ENCODE data around the gene PODXL. TPM values are rescaled to one million over a fixed set of nuclear protein-coding genes. Genes with fewer than 3 reads are reported as not detected.

The PODXL gene
- total RNA-seq: 10 to 100 TPM; 41.9 to 46.7 TPM
- long read RNA-seq, donor 1, partial matches to known transcripts: 1 of 18 reads
- long read RNA-seq, donor 1, other reads (novel, unspliced or antisense): 15 of 18 reads
- long read RNA-seq, donor 2, partial matches to known transcripts: 2 of 12 reads
- long read RNA-seq, donor 2, other reads (novel, unspliced or antisense): 10 of 12 reads

DNA sequence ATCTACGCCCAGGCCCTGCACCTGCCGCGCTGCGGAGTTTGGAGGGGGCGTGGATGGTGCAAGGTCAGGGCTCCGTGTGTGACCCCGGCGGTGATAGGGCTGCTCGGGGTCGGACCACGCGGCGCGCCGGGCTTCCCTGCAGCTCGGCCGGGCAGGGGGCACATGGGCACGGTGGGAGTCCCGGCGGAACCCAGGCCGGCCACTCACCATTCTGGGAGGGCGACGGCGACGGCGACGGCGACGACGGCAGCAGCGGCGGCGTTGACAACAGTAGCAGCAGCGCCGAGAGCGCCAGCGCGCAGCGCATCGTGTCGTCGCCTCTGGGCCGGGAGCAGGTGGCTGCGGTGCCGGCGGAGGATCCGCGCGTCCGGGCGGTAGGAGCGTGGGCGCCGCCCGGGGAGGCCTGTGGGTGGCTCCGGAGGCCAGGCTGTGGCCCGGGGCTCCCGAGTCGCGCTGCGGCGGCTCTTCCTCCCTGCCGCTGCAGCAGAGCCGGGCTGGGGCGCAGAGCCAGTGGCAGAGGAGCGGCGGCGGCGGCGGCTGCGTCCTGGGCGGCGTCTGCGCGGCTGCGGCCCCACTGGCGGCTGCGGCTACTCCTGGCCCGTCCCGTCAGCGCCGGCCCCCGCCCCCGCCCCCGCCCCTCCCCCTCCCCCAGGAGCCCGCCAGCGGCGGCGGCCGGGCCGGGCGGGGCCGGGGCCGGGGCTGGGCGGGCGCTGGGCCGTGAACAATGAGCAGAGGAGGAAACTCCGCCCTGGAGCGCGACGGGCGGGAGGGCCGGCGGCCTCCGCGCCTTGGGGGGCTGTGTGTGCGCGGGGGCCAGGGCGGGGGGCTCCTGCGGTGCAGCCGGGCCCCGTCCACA is at the start of gene PODXL:
TSS of gene PODXL (minus strand) at position 576 of the 856 bp plus-strand sequence. CDS start at position 307, 269 bp downstream.
- DNase-seq (ENCODE audit: low spot score): peak; percentile 90
- intact Hi-C loops (cut with DNase I): no loop called here

DNA sequence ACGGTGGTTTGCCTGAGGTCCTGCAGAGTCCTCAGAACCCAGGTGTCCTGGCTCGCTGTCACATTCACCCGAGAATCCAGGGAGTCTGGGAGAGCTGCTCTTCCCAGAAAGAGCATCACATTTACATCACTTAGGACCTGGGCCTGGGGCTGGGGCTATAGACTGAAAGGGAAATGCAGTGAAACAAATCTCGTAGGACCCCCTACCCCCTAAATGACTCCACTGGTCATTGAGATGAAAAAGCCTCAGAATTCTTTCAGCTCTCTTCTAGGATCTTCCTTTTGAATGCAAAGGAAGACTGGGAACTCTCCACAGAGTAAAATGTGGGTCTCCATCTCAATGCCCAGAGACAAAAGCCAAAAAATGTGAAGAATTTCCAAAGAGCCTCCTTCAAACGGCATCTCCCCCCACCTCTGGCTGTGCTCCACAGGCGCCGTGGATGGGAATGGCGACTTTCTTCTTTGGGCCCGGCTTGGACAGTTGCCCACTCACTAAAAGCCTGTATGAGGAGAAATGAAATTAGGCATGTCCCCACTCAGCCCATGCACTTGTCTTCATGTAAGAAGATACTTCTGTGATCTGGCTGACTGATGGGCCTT is 49.0 kb upstream of the PODXL start:
- intact Hi-C loops (cut with DNase I): no loop called here
- no peak for DNase-seq (ENCODE audit: low spot score)

DNA sequence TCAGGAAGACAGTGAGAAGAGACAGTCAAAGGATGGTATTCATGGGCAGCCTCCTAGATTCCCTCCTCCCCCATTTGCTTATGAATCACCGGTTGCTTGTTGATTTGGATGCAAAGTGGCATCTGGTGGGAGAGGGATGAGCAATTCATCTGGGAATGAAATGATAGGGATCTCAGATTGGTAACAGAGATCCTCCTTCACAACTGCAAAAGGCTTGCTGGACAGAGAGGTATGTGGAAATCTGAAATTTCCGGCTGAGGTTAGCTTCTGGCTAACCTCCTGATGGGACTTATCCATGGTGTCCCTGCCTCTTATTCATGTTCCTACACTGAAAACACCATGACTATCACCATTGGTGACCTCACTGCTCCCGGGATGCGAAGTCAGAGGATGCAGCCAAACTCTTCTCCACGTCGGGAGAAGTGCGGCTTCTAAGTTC is 48.4 kb upstream of the PODXL start:
- intact Hi-C loops (cut with DNase I): no loop called here
- no peak for DNase-seq (ENCODE audit: low spot score)

- no peak for DNase-seq (ENCODE audit: low spot score)
- intact Hi-C loops (cut with DNase I): no loop called here
These were observed 47.5 kb upstream of the PODXL start for GRCh38 chr7:131603932-131604331.

GRCh38 chr7:131602994-131603372 is 46.6 kb upstream of the PODXL start:
- DNase-seq (ENCODE audit: low spot score): no peak
- intact Hi-C loops (cut with DNase I): no loop called here

DNA sequence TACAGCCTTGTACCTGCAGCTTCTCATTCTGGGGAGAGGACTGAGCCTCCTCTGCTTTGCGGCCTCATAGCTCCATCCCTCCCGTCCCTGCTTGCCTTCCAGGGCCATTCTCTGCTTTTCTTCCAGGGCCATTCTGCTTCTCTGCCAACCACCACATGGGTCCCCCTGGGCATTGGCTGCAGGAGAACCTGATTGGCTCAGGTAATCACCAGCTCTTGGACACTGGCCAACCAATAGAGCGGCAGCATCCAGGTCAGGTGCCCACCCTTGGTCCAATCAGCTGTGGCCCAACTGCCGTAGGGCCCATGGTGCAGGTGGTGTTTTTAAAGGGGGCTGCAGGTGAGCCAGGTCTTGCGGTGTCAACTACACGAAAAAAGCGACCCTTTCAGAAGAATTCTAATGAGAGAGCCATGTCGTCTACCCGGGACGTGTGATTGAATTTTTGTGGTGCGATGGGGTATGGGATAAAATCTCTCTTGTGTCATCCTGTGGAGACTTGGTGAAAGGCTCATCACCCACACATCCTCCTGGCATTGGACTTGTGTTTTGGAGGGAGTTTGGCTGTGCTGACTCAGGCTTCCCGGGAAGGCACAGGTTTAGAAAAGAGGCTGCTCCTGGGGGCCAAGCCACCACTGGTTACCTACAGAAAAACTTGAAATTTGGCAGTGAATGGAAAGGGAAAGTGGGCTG is 46.0 kb upstream of the PODXL start:
- no peak for DNase-seq (ENCODE audit: low spot score)
- intact Hi-C loops (cut with DNase I): no loop called here

GRCh38 chr7:131600085-131600881 is 43.9 kb upstream of the PODXL start:
- intact Hi-C loops (cut with DNase I): no loop called here
- no peak for DNase-seq (ENCODE audit: low spot score)

DNA sequence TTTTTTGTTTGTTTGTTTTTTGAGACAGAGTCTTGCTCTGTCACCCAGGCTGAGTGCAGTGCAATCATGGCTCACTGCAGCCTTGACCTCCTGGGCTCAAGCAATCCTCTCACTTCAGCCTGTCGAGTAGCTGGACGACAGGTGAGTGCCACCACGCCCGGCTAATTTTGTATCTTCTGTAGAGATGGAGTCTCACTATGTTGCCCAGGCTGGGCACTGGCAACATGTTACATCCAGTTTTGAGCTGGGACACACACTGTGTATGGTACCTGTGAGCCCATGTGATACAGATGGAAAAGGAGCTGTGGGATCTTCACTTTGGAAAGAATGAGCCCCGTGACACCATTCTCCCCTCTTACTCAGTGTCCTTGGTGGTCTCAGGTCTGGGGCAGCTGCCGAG is 40.4 kb upstream of the PODXL start:
- no peak for DNase-seq (ENCODE audit: low spot score)
- intact Hi-C loops (cut with DNase I): no loop called here

DNA sequence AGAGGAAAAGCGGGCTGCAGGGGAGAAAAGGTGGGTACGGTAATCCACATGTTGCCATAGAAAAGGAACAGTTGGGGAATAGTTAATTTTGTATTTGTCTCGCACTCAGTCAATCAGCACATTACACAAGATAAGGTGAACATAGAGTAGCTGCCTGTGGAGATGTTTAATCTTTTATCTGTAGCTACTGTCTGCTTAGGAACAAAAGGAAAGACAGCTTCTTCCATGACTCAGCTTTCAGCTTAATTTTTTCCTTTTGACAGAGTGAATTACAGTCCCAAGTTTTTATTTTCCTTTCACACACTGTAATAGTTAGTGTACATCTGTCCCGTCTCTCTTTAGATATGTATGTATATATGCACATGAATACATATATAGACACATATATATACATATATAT is 39.3 kb upstream of the PODXL start:
- DNase-seq (ENCODE audit: low spot score): no peak
- intact Hi-C loops (cut with DNase I): no loop called here

- DNase-seq (ENCODE audit: low spot score): no peak
- intact Hi-C loops (cut with DNase I): no loop called here
These were observed 35.4 kb upstream of the PODXL start for GRCh38 chr7:131591687-131592319.

GRCh38 chr7:131587315-131587923 is 31.0 kb upstream of the PODXL start:
- intact Hi-C loops (cut with DNase I): no loop called here
- DNase-seq (ENCODE audit: low spot score): no peak

GRCh38 chr7:131586759-131587158 is 30.3 kb upstream of the PODXL start:
- intact Hi-C loops (cut with DNase I): no loop called here
- no peak for DNase-seq (ENCODE audit: low spot score)

- intact Hi-C loops (cut with DNase I): no loop called here
- DNase-seq (ENCODE audit: low spot score): no peak
These were observed 29.8 kb upstream of the PODXL start for GRCh38 chr7:131586259-131586658.

GRCh38 chr7:131583430-131583829 is 27.0 kb upstream of the PODXL start:
- DNase-seq (ENCODE audit: low spot score): no peak
- intact Hi-C loops (cut with DNase I): no loop called here

- peak; percentile 86 for DNase-seq (ENCODE audit: low spot score)
- intact Hi-C loops (cut with DNase I): no loop called here
These were observed 25.0 kb upstream of the PODXL start for GRCh38 chr7:131581241-131582051.

DNA sequence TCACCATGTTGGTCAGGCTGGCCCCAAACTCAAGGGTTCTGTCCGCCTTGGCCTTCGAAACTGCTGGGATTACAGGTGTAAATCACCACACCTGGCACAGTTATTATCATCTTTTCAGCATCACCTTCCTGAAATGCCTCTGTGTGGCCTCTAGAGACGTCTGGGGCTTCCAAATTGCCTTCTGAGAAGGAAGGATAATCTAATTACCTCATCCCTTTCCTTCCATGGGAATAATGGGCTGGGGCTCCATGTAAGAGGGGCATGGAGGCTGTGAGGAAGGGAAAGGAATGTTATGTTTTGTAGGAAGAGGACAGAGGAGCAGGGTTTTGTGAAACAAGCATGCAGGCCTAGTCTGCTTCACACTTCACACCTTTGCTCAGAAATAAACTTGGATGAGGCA is 22.2 kb upstream of the PODXL start:
- no peak for DNase-seq (ENCODE audit: low spot score)
- intact Hi-C loops (cut with DNase I): no loop called here

DNA sequence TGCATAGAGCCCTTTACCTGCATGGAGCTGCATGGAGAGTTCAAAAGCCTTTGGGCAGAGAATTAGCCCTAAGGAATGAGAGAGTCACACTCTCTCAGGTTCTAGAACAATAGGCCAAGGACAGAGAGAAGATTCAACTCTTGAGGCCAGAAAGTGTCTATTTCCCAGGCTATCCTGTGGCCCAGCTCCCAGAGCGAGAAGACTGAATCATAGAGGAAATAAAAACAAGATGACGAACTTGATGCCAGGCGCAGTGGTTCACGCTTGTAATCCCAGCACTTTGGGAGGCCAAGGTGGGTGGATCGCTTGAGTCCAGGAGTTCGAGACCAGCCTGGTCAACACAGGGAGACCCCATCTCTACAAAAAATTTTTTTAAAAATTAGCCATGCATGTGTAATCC is 18.3 kb upstream of the PODXL start:
- intact Hi-C loops (cut with DNase I): no loop called here
- no peak for DNase-seq (ENCODE audit: low spot score)

GRCh38 chr7:131570401-131570800 is 14.0 kb upstream of the PODXL start:
- no peak for DNase-seq (ENCODE audit: low spot score)
- intact Hi-C loops (cut with DNase I): no loop called here
